Coronary artery (tissue), 2 donors: Measurements from ENCODE around the gene DGCR6L.
"Not testable (repeated sequence)": the region's sequence is repeated elsewhere in the genome, so short reads cannot be mapped to it uniquely, and the experiment has no call there.

Experiments used
- DNase-seq: peaks from one replicate; pipeline ENCODE4 v3.0.0-alpha.2; 2017; ENCODE audit warnings: low spot score
- H3K27ac ChIP-seq, 2 donors: fragments of 200-600 bp; sonication (generic); one replicate each; pipeline ENCODE4 v1.5.1; 2016 to 2019
- H3K4me3 ChIP-seq: fragments of 200-600 bp; sonication (generic); 2 replicates; pipeline ENCODE4 v1.5.1; 2016; ENCODE audit warnings: mild to moderate bottlenecking, moderate library complexity
- CTCF ChIP-seq: fragments of 200-600 bp; sonication (generic); IDR thresholded peaks from one replicate; pipeline ENCODE4 v1.5.1; 2019; ENCODE audit warnings: antibody characterized with exemption

DGCR6L gene

GRCh38 chr22:20276468-20276867 lies 43.4 kb downstream of the DGCR6L start:
- no peak overlapping the region for H3K27ac ChIP-seq
- H3K4me3 ChIP-seq = no peak overlapping the region
- no peak for TF ChIP-seq CTCF
- no peak for DNase-seq

GRCh38 chr22:20275836-20276235 lies 44.0 kb downstream of the DGCR6L start:
- no peak overlapping the region for H3K27ac ChIP-seq
- no peak for TF ChIP-seq CTCF
- no peak overlapping the region for H3K4me3 ChIP-seq
- DNase-seq = no peak

GRCh38 chr22:20275325-20275724 lies 44.5 kb downstream of the DGCR6L start:
- H3K27ac ChIP-seq, H3K4me3 ChIP-seq, DNase-seq: not testable (repeated sequence)

- H3K4me3 ChIP-seq, DNase-seq, H3K27ac ChIP-seq: not testable (repeated sequence)
Observed at GRCh38 chr22:20274374-20274773, 45.5 kb downstream of the DGCR6L start.

- no peak for TF ChIP-seq CTCF
- no peak overlapping the region for H3K4me3 ChIP-seq
- no peak overlapping the region for H3K27ac ChIP-seq
- DNase-seq = no peak
Observed at GRCh38 chr22:20273758-20274181, 46.1 kb downstream of the DGCR6L start.

GRCh38 chr22:20272700-20273099 lies 47.2 kb downstream of the DGCR6L start:
- no peak for DNase-seq
- H3K27ac ChIP-seq = no peak overlapping the region
- no peak overlapping the region for H3K4me3 ChIP-seq
- no peak for TF ChIP-seq CTCF

- TF ChIP-seq CTCF = no peak
- no peak for DNase-seq
- Histone ChIP-seq H3K27ac (no peak overlapping the region), H3K4me3 (no peak overlapping the region)
Observed at GRCh38 chr22:20272174-20272573, 47.7 kb downstream of the DGCR6L start.

GRCh38 chr22:20271114-20271994 lies 48.5 kb downstream of the DGCR6L start:
- no peak overlapping the region for H3K4me3 ChIP-seq
- DNase-seq = no peak
- TF ChIP-seq CTCF = no peak

GRCh38 chr22:20270190-20271113 lies 49.4 kb downstream of the DGCR6L start:
- DNase-seq, H3K27ac ChIP-seq, H3K4me3 ChIP-seq: not testable (repeated sequence)

More at GRCh38 chr22:20271114-20271994, 48.5 kb downstream of the DGCR6L start:
- no peak overlapping the region for H3K27ac ChIP-seq

- H3K27ac ChIP-seq, DNase-seq: not testable (repeated sequence)
Observed at GRCh38 chr22:20269673-20270072, 50.2 kb downstream of the DGCR6L start.

GRCh38 chr22:20269201-20269600 lies 50.7 kb downstream of the DGCR6L start:
- H3K4me3 ChIP-seq, H3K27ac ChIP-seq, DNase-seq: not testable (repeated sequence)

More at GRCh38 chr22:20269673-20270072, 50.2 kb downstream of the DGCR6L start:
- not testable (repeated sequence) for H3K4me3 ChIP-seq
